Upper lobe of left lung (tissue), 6 donors: ENCODE data around the gene KYAT1. TPM values are rescaled to one million over a fixed set of nuclear protein-coding genes. Genes with fewer than 3 reads are reported as not detected.

Experiments
- ATAC-seq, 2 donors: fragments of 200-7000 bp; cut with Tn5 transposase; one replicate each; pipeline ENCODE4 v1.9.1; 2022; ENCODE audit warnings: mild to moderate bottlenecking in 2 of 2, moderate library complexity in 2 of 2; ENCODE audit not compliant: low FRiP score in 2 of 2
- DNase-seq, 2 donors: peaks; one replicate each; pipeline ENCODE4 v3.0.0-alpha.2; 2019 to 2020
- H3K27ac ChIP-seq, 4 donors: fragments of 200-600 bp; sonication (generic); one replicate each; pipeline ENCODE4 v1.5.1; 2016 to 2019
- H3K27me3 ChIP-seq, 4 donors: fragments of 200-600 bp; sonication (generic); one replicate each; pipeline ENCODE4 v1.5.1; 2017 to 2019
- H3K36me3 ChIP-seq, 4 donors: fragments of 200-600 bp; sonication (generic); one replicate each; pipeline ENCODE4 v1.5.1; 2016 to 2019
- H3K4me1 ChIP-seq, 4 donors: fragments of 200-600 bp; sonication (generic); one replicate each; pipeline ENCODE4 v1.5.1; 2018 to 2019
- H3K4me3 ChIP-seq, 4 donors: fragments of 200-600 bp; sonication (generic); one replicate each; pipeline ENCODE4 v1.5.1; 2017 to 2019; ENCODE audit warnings: mild to moderate bottlenecking in 2 of 4, moderate library complexity in 1 of 4
- H3K9me3 ChIP-seq, 4 donors: fragments of 200-600 bp; sonication (generic); one replicate each; pipeline ENCODE4 v1.5.1; 2018 to 2019
- CTCF ChIP-seq, 6 experiments: fragments of 450-650 bp in 4 of 6; fragments of 200-600 bp in 2 of 6; sonication (generic) in 2 of 6; IDR thresholded peaks; one replicate each; pipeline ENCODE4 v1.5.1; 2016 to 2019; ENCODE audit warnings: antibody characterized with exemption in 6 of 6
- EP300 ChIP-seq, 4 donors: sonication (generic); formaldehyde crosslinking; IDR thresholded peaks; one replicate each; pipeline ENCODE4 v1.5.1; 2017; ENCODE audit warnings: antibody characterized with exemption in 4 of 4, control low read depth in 2 of 4
- POLR2A ChIP-seq, 4 donors: fragments of 450-650 bp; IDR thresholded peaks; one replicate each; pipeline ENCODE4 v1.5.1; 2016 to 2017; ENCODE audit warnings: antibody characterized with exemption in 4 of 4, mild to moderate bottlenecking in 2 of 4
- POLR2AphosphoS5 ChIP-seq, 2 donors: sonication (generic); formaldehyde crosslinking; IDR thresholded peaks; one replicate each; pipeline ENCODE4 v1.5.1; 2017; ENCODE audit warnings: antibody characterized with exemption in 2 of 2
- WGBS, 2 donors: methylation state at CpG; one replicate each; pipeline ENCODE4 v1.1.5; 2017 to 2018; 5-methylcytosine and 5-hydroxymethylcytosine counted together
- total RNA-seq, 6 donors: library from RNA; depleted of rRNA in 4 of 6; stranded (reverse); fragments of >200 nt in 4 of 6; gene quantifications; one replicate each; pipeline versions ENCODE4 v1.1.0 to v1.2.1, GENCODE V29; 2016 to 2021
- donor health status: DM: no; HTN: no; CAD: no; lungs with moderate emphysema.
- donor health status: DM: no; HTN: yes; CAD: no; lungs with severe emphysema.

The KYAT1 gene
- total RNA-seq, 6 donors from 2014 or later: 3.9 to 10.5 (median 5.4) TPM

DNA sequence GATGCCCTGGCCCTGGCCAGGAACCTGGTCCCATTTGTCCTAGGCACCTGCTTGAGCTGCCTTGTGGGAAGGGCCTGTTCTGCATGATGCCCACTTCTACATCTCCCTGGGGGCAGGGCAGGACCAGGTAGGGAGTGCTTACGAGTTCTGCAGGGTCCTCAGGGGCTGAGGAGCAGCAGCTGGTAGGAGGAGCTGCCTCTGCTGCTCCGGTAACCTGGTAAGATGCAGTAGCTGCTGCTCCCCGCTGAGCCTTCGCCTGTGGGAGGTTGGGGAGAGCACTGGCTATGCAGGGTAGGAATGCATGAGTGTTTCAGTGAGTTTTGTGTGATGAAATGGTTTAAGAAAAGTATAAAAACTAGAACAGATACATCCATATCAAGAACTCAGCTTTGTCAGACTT lies 13.8 kb upstream of the KYAT1 start:
- Histone ChIP-seq H3K9me3 (no peaks in the 10 kb centered on the region), H3K4me3 (no peak overlapping the region), H3K36me3 (peaks cover 2 to 69% (median 36%) of the 10 kb centered on the region in 4 donors), H3K4me1 (peaks cover 44 to 71% (median 55%) of the 10 kb centered on the region in 4 donors), H3K27ac (peak overlapping the region in 2 of 4 donors; percentile 5 to 52), H3K27me3 (no peaks in the 10 kb centered on the region)
- DNase-seq (no peak), ATAC-seq (no peak)
- TF ChIP-seq CTCF (IDR thresholded peaks at IDR 0.05) (no peak), POLR2A (IDR thresholded peaks at IDR 0.05) (no peak), EP300 (IDR thresholded peaks at IDR 0.05) (no peak), POLR2AphosphoS5 (IDR thresholded peaks at IDR 0.05) (no peak)
- 93 to 100% methylated on average over 4 of the region's 4 CpGs for WGBS, 2 donors

GRCh38 chr9:128894764-128895163 lies 13.0 kb upstream of the KYAT1 start:
- H3K36me3 ChIP-seq: peaks cover 2 to 76% (median 40%) of the 10 kb centered on the region in 4 donors
- no peak overlapping the region for H3K4me3 ChIP-seq
- H3K4me1 ChIP-seq: peaks cover 38 to 63% (median 50%) of the 10 kb centered on the region in 4 donors
- ATAC-seq (no peak), DNase-seq (no peak)
- H3K27me3 ChIP-seq: no peaks in the 10 kb centered on the region
- 59 to 74% methylated on average over 2 of the region's 2 CpGs for WGBS, 2 donors
- H3K9me3 ChIP-seq: no peaks in the 10 kb centered on the region
- H3K27ac ChIP-seq: peak overlapping the region in 1 of 4 donors; percentile 93
- TF ChIP-seq POLR2A (IDR thresholded peaks at IDR 0.05) (no peak), POLR2AphosphoS5 (IDR thresholded peaks at IDR 0.05) (no peak), CTCF (IDR thresholded peaks at IDR 0.05) (no peak), EP300 (IDR thresholded peaks at IDR 0.05) (no peak)

DNA sequence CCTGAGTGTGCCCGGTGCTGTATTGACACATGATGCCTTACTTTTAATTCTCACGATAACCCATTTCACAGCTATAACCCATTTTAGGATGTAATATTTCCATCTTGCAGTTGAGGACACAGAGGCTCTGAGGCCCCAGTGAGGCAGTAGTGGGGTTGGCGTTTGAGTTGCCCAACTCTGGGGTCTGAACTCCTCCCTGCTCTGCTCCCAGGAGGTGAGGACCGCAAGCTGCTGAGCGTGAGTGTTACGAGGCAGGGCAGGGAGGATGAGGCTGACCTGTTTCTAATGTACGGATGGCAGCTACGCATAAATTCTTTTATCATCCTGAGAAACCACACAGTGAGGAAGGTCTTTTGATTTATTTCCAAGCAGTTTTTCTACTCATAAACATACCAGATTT lies 11.6 kb upstream of the KYAT1 start:
- no peaks in the 10 kb centered on the region for H3K27me3 ChIP-seq
- no peak for ATAC-seq
- peak overlapping the region; percentile 83 to 93 (median 89) for H3K27ac ChIP-seq
- no peaks in the 10 kb centered on the region for H3K9me3 ChIP-seq
- WGBS, 2 donors: 86 to 87% methylated on average over 8 of the region's 8 CpGs
- DNase-seq: no peak
- TF ChIP-seq POLR2A (IDR thresholded peaks at IDR 0.05) (no peak), EP300 (IDR thresholded peaks at IDR 0.05) (no peak), POLR2AphosphoS5 (IDR thresholded peaks at IDR 0.05) (no peak), CTCF (IDR thresholded peaks at IDR 0.05) (no peak)
- H3K4me1 ChIP-seq: peaks cover 31 to 57% (median 43%) of the 10 kb centered on the region in 4 donors
- H3K36me3 ChIP-seq: peaks cover 7 to 78% (median 50%) of the 10 kb centered on the region in 4 donors
- H3K4me3 ChIP-seq: peak overlapping the region in 1 of 4 donors; percentile 2

DNA sequence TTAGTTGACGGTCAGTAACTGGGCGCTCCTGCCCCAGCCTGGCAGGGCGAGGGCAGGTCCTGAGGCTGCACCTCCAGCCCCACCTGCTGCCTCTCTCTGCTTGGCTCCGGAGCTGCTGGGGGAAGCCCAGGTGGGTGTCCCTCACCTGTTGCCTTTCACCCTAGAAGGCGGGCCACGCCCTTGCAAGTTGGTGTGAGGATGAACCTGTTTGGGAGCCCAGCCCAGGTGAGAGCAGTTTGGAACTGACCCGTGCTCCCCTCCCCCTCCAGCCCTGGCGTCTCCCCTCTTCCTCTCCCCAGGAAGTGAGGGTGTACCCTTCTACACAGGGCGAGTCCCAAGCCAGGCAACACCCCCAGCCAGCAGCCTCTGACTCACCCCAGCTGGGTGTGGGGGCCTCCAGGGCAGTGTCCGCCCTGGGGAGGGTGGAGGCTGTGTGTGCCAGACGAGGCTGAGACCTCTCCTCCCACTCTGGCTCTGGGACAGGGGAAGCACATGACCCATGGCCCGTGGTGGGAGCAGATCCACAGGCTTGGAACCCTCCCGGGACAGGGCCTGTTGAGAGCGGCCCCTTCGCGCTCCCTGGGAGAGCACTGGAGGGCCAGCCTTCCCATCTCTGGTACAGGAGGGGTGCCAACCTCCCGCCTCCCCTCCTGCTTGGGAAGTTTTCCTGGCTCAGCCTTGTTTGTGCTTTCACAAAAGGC lies 10.6 kb upstream of the KYAT1 start:
- H3K27ac ChIP-seq: peak overlapping the region; percentile 83 to 93 (median 89)
- H3K27me3 ChIP-seq: no peaks in the 10 kb centered on the region
- H3K4me3 ChIP-seq: peak overlapping the region in 2 of 4 donors; percentile 2 to 23
- H3K36me3 ChIP-seq: peaks cover 7 to 76% (median 50%) of the 10 kb centered on the region in 4 donors
- no peaks in the 10 kb centered on the region for H3K9me3 ChIP-seq
- ATAC-seq (peak; percentile 94 to 97), DNase-seq (peak in 1 of 2 donors; percentile 82)
- peaks cover 31 to 56% (median 46%) of the 10 kb centered on the region in 4 donors for H3K4me1 ChIP-seq
- WGBS, 2 donors: 61 to 71% methylated on average over 5 to 11 of the region's 17 CpGs
- TF ChIP-seq POLR2A (IDR thresholded peaks at IDR 0.05) (peak in 1 of 4 donors; percentile 26), EP300 (IDR thresholded peaks at IDR 0.05) (peak in 2 of 4 donors; percentile 64 to 85), CTCF (IDR thresholded peaks at IDR 0.05) (no peak), POLR2AphosphoS5 (IDR thresholded peaks at IDR 0.05) (peak; percentile 80 to 89)
